GM23338 (cell line): ENCODE results near the gene FGFR2.

Experiments
- CREB1 ChIP-seq: fragments of 250-450 bp; sonication (Bioruptor Pico); IDR thresholded peaks from 2 replicates; pipeline ENCODE4 v1.5.0; 2020; ENCODE audit warnings: low read depth, mild to moderate bottlenecking, moderate library complexity
- EZH2 ChIP-seq: fragments of 200-600 bp; sonication (generic); IDR thresholded peaks from one replicate; pipeline ENCODE4 v1.8.0; 2017; ENCODE audit warnings: antibody characterized with exemption, mild to moderate bottlenecking, low read depth; ENCODE audit not compliant: unreplicated experiment
- EZH2phosphoT487 ChIP-seq: fragments of 200-600 bp; sonication (generic); IDR thresholded peaks from one replicate; pipeline ENCODE4 v1.8.1; 2018; ENCODE audit warnings: antibody characterized with exemption; ENCODE audit not compliant: unreplicated experiment
- JUNB ChIP-seq: IDR thresholded peaks from one replicate; pipeline ENCODE4 v1.6.1; 2016; ENCODE audit warnings: antibody characterized with exemption; ENCODE audit not compliant: unreplicated experiment
- POLR2AphosphoS5 ChIP-seq: IDR thresholded peaks from 2 replicates; pipeline ENCODE4 v1.6.1; 2016; ENCODE audit warnings: antibody characterized with exemption, low read depth
- STAT1 ChIP-seq: IDR thresholded peaks from one replicate; pipeline ENCODE4 v1.6.1; 2016; ENCODE audit warnings: antibody characterized with exemption; ENCODE audit not compliant: unreplicated experiment
- TF ChIP-seq, protein P1 (sequence below), 2 experiments: fragments of 200-600 bp in 1 of 2; sonication (generic) in 1 of 2; conservative IDR thresholded peaks; 2 replicates each; pipeline versions ENCODE4 v1.5.1 to v1.6.1; 2016 to 2017; ENCODE audit warnings: antibody characterized with exemption in 2 of 2, low read depth in 2 of 2, mild to moderate bottlenecking in 2 of 2, moderate library complexity in 1 of 2
- TF ChIP-seq, protein P2 (sequence below): IDR thresholded peaks from one replicate; pipeline ENCODE4 v1.6.1; 2018; ENCODE audit warnings: antibody characterized with exemption; ENCODE audit not compliant: unreplicated experiment

DNA sequence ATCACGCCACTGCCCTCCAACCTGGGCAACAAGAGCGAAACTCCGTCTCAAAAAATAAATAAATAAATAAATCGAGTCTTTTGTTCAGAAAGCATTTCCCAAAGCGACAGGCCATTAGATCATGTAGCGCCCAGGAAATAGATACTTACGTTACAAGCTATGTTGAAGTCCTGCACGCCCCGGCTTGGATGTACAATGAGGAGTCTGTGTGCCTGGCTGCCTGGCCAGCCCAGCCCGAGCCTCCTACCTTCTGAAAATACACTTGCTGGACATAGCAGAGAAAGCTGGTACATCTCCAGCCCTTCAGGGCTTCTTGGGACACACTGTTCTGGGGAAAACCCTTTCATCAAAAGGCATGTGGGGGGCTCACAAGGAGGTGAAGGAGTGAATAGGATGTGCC, 22.1 kb downstream of the FGFR2 start:
- TF ChIP-seq, protein P1, sequence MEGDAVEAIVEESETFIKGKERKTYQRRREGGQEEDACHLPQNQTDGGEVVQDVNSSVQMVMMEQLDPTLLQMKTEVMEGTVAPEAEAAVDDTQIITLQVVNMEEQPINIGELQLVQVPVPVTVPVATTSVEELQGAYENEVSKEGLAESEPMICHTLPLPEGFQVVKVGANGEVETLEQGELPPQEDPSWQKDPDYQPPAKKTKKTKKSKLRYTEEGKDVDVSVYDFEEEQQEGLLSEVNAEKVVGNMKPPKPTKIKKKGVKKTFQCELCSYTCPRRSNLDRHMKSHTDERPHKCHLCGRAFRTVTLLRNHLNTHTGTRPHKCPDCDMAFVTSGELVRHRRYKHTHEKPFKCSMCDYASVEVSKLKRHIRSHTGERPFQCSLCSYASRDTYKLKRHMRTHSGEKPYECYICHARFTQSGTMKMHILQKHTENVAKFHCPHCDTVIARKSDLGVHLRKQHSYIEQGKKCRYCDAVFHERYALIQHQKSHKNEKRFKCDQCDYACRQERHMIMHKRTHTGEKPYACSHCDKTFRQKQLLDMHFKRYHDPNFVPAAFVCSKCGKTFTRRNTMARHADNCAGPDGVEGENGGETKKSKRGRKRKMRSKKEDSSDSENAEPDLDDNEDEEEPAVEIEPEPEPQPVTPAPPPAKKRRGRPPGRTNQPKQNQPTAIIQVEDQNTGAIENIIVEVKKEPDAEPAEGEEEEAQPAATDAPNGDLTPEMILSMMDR (conservative IDR thresholded peaks at IDR 0.05; ENCODE audit: low read depth in 2 of 2) = no peak
- TF ChIP-seq STAT1 = no peak
- TF ChIP-seq, protein P2, sequence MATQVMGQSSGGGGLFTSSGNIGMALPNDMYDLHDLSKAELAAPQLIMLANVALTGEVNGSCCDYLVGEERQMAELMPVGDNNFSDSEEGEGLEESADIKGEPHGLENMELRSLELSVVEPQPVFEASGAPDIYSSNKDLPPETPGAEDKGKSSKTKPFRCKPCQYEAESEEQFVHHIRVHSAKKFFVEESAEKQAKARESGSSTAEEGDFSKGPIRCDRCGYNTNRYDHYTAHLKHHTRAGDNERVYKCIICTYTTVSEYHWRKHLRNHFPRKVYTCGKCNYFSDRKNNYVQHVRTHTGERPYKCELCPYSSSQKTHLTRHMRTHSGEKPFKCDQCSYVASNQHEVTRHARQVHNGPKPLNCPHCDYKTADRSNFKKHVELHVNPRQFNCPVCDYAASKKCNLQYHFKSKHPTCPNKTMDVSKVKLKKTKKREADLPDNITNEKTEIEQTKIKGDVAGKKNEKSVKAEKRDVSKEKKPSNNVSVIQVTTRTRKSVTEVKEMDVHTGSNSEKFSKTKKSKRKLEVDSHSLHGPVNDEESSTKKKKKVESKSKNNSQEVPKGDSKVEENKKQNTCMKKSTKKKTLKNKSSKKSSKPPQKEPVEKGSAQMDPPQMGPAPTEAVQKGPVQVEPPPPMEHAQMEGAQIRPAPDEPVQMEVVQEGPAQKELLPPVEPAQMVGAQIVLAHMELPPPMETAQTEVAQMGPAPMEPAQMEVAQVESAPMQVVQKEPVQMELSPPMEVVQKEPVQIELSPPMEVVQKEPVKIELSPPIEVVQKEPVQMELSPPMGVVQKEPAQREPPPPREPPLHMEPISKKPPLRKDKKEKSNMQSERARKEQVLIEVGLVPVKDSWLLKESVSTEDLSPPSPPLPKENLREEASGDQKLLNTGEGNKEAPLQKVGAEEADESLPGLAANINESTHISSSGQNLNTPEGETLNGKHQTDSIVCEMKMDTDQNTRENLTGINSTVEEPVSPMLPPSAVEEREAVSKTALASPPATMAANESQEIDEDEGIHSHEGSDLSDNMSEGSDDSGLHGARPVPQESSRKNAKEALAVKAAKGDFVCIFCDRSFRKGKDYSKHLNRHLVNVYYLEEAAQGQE = no peak
- TF ChIP-seq JUNB = no peak
- no peak for TF ChIP-seq EZH2
- TF ChIP-seq EZH2phosphoT487 = no peak
- no peak for TF ChIP-seq POLR2AphosphoS5
- TF ChIP-seq CREB1 (CRISPR knock-in tag) = no peak
